ENCODE measurements around the gene TMEM8B. TPM values are rescaled to one million over a fixed set of nuclear protein-coding genes. Genes with fewer than 3 reads are reported as not detected.

TMEM8B gene
- polyA plus RNA-seq, 3 donors = 2.6 to 11.6 (median 3.8) TPM

DNA sequence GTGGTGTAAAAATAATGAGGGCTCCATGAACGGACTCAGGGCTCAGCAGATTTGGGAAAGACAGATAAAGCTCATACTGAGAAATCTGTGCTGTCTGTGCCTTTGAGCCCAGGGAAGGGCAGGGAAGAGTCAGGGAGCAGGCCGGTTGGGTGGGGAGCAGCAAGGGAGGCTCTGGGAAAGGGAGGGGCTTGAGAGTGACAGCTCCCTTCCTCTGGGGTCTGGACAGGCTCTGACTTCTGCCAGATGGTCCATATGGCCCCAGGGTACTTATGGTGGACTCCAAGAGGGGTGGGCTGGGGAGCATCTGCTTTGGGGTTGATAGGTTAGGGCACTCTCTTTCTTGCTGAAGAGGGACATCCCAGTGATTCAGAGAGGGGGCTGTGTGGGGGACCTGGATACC is 35.6 kb upstream of the TMEM8B start:
- Histone ChIP-seq H3K27me3 (ENCODE audit: control insufficient read depth in 2 of 2, insufficient read depth in 2 of 2, low read length in 2 of 2) (peaks cover 0 to 13% of the 10 kb centered on the region in 2 donors), H3K4me2 (replicated peaks; ENCODE audit: extremely low read depth, low read length, poor library complexity, severe bottlenecking) (no peak overlapping the region), H3K9ac (ENCODE audit: insufficient read depth, low read length, poor library complexity, severe bottlenecking) (no peak overlapping the region), H2AFZ (ENCODE audit: insufficient read depth, low read depth, low read length, poor library complexity, severe bottlenecking) (no peak overlapping the region), H3K4me3 (replicated peaks in 1 of 3; ENCODE audit: low read depth in 2 of 3, low read length in 3 of 3) (no peak overlapping the region), H4K20me1 (ENCODE audit: insufficient read depth, low read length) (no peaks in the 10 kb centered on the region), H3K36me3 (replicated peaks in 1 of 2; ENCODE audit: control insufficient read depth in 1 of 2, insufficient read depth in 2 of 2, low read length in 2 of 2) (no peaks in the 10 kb centered on the region), H3K27ac (ENCODE audit: low read depth in 1 of 2, low read length in 2 of 2) (no peak overlapping the region), H3K9me3 (replicated peaks in 1 of 2; ENCODE audit: control insufficient read depth in 1 of 2, insufficient read depth in 1 of 2, low read length in 2 of 2) (no peaks in the 10 kb centered on the region), H3K79me2 (ENCODE audit: insufficient read depth, low read length) (no peaks in the 10 kb centered on the region), H3K4me1 (ENCODE audit: control insufficient read depth in 1 of 2, insufficient read depth in 2 of 2, low read length in 2 of 2) (no peaks in the 10 kb centered on the region)
- DNase-seq = no peak
- H3K27me3 Mint-ChIP-seq (ENCODE audit: low read depth in 3 of 3) = peaks cover 15 to 23% (median 15%) of the 10 kb centered on the region in 3 donors
- WGBS (ENCODE audit: insufficient coverage) = 100% methylated on average over 2 of the region's 2 CpGs
- peaks cover 0 to 1% of the 10 kb centered on the region in 2 donors for H3K36me3 Mint-ChIP-seq
- H3K27ac Mint-ChIP-seq = no peak overlapping the region
- peaks cover 0 to 4% (median 0%) of the 10 kb centered on the region in 7 donors for H3K9me3 Mint-ChIP-seq
- peaks cover 11% of the 10 kb centered on the region for H3K4me1 Mint-ChIP-seq
- intact Hi-C loops (cut with micrococcal nuclease) = loop anchor here in 1 of 2 donors (5.0 kb wide), 1 partner anchor 89 kb away; no protein-coding TSS in a partner anchor
- no peak overlapping the region for H3K4me3 Mint-ChIP-seq
- TF ChIP-seq, protein P1, sequence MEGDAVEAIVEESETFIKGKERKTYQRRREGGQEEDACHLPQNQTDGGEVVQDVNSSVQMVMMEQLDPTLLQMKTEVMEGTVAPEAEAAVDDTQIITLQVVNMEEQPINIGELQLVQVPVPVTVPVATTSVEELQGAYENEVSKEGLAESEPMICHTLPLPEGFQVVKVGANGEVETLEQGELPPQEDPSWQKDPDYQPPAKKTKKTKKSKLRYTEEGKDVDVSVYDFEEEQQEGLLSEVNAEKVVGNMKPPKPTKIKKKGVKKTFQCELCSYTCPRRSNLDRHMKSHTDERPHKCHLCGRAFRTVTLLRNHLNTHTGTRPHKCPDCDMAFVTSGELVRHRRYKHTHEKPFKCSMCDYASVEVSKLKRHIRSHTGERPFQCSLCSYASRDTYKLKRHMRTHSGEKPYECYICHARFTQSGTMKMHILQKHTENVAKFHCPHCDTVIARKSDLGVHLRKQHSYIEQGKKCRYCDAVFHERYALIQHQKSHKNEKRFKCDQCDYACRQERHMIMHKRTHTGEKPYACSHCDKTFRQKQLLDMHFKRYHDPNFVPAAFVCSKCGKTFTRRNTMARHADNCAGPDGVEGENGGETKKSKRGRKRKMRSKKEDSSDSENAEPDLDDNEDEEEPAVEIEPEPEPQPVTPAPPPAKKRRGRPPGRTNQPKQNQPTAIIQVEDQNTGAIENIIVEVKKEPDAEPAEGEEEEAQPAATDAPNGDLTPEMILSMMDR (IDR thresholded peaks at IDR 0.05) = no peak

DNA sequence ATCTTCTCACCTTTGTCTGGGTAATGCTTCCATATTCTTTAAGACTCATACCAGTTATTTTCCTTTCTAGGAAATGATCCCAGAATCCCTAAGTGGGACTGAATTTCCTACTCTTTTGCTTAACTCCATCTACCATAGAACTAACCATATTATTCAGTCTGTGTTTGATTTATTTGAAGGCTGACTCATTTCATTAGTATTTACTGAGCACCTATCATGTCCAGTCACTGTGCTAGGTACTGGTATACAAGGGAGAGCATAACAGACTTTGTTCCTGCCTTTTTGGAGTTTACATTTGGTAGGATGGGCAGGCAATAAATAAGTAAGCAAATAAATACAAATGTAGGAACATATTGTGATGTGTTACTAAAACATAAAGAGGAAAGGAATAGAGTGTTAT is 33.3 kb upstream of the TMEM8B start:
- Mint-ChIP-seq H3K4me1 (peaks cover 9% of the 10 kb centered on the region), H3K36me3 (peaks cover 0 to 1% of the 10 kb centered on the region in 2 donors), H3K9me3 (peaks cover 0 to 3% (median 0%) of the 10 kb centered on the region in 7 donors), H3K4me3 (no peak overlapping the region), H3K27me3 (ENCODE audit: low read depth in 3 of 3) (peaks cover 9 to 19% (median 15%) of the 10 kb centered on the region in 3 donors), H3K27ac (no peak overlapping the region)
- no peaks in the 10 kb centered on the region for H3K9me3 ChIP-seq (replicated peaks in 1 of 2; ENCODE audit: control insufficient read depth in 1 of 2, insufficient read depth in 1 of 2, low read length in 2 of 2)
- H3K79me2 ChIP-seq (ENCODE audit: insufficient read depth, low read length) = no peaks in the 10 kb centered on the region
- H3K36me3 ChIP-seq (replicated peaks in 1 of 2; ENCODE audit: control insufficient read depth in 1 of 2, insufficient read depth in 2 of 2, low read length in 2 of 2) = no peaks in the 10 kb centered on the region
- no peak overlapping the region for H3K4me3 ChIP-seq (replicated peaks in 1 of 3; ENCODE audit: low read depth in 2 of 3, low read length in 3 of 3)
- no peak overlapping the region for H3K9ac ChIP-seq (ENCODE audit: insufficient read depth, low read length, poor library complexity, severe bottlenecking)
- no peak overlapping the region for H3K27ac ChIP-seq (ENCODE audit: low read depth in 1 of 2, low read length in 2 of 2)
- no peaks in the 10 kb centered on the region for H4K20me1 ChIP-seq (ENCODE audit: insufficient read depth, low read length)
- peaks cover 0 to 10% of the 10 kb centered on the region in 2 donors for H3K27me3 ChIP-seq (ENCODE audit: control insufficient read depth in 2 of 2, insufficient read depth in 2 of 2, low read length in 2 of 2)
- H3K4me2 ChIP-seq (replicated peaks; ENCODE audit: extremely low read depth, low read length, poor library complexity, severe bottlenecking) = no peak overlapping the region
- TF ChIP-seq, protein P1 (IDR thresholded peaks at IDR 0.05) = no peak
- H3K4me1 ChIP-seq (ENCODE audit: control insufficient read depth in 1 of 2, insufficient read depth in 2 of 2, low read length in 2 of 2) = no peaks in the 10 kb centered on the region
- H2AFZ ChIP-seq (ENCODE audit: insufficient read depth, low read depth, low read length, poor library complexity, severe bottlenecking) = no peak overlapping the region
- DNase-seq = no peak
- intact Hi-C loops (cut with micrococcal nuclease) = no loop called here
